Muscle of back (tissue), 11 donors: ENCODE measurements around the gene CYP2A7. TPM values are rescaled to one million over a fixed set of nuclear protein-coding genes. Genes with fewer than 3 reads are reported as not detected.
A peak's percentile ranks its signal among the peaks of the same experiment; 100 is the strongest.
"Not testable (repeated sequence)": the region's sequence is repeated elsewhere in the genome, so short reads cannot be mapped to it uniquely, and the experiment has no call there.

Experiments
- DNase-seq, 3 donors: peaks; one replicate each; pipeline versions ENCODE4 v3.0.0 to v3.0.0-alpha.2; 2013
- polyA plus RNA-seq, 10 donors: library from polyadenylated mRNA; unstranded; fragments of 120-200 nt; gene quantifications; one replicate each; pipeline ENCODE4 v1.2.1, GENCODE V29; 2013; ENCODE audit not compliant: insufficient read length in 10 of 10

Gene CYP2A7
- polyA plus RNA-seq, 10 donors = not detected

DNA sequence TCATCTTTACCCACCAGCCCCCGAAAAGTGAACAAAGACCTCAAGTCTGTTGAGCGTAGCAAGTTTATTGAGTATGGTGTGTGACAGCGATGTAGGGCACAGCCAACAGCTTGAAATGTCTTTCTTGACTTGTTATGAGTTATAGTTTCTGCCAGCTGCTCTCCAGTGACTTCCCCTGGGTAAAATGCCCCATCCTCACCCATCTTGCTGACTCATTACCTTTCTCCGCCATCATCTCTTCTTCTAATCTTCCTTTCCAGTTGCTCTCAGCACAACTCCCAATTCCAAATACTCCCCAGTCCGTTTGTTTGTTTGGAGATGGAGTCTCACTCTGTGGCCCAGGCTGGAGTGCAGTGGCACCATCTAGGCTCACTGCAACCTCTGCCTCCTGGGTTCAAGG lies 18.5 kb upstream of the CYP2A7 start:
- not testable (repeated sequence) for DNase-seq

DNA sequence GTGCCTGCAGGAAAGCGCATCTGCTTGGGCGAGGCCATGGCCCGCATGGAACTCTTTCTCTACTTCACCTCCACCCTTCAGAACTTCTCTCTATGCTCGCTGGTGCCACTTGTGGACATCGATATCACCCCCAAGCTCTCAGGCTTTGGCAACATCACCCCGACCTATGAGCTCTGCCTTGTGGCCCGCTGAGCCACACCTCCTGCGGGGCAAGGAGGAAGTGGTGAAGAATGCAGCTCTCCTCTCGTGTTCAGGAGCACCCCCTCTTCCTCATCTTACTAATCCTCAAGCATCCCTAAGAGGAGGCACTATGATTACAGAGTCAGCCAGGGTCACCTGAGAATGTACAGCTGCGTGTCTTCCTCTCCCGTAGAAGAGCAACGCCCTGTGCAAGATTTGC lies 17.9 kb upstream of the CYP2A7 start:
- not testable (repeated sequence) for DNase-seq

GRCh38 chr19:40896843-40897789 lies 15.1 kb upstream of the CYP2A7 start:
- DNase-seq = not testable (repeated sequence)

GRCh38 chr19:40896418-40896796 lies 14.4 kb upstream of the CYP2A7 start:
- DNase-seq = no peak

GRCh38 chr19:40893112-40893511 lies 11.1 kb upstream of the CYP2A7 start:
- DNase-seq = no peak

DNA sequence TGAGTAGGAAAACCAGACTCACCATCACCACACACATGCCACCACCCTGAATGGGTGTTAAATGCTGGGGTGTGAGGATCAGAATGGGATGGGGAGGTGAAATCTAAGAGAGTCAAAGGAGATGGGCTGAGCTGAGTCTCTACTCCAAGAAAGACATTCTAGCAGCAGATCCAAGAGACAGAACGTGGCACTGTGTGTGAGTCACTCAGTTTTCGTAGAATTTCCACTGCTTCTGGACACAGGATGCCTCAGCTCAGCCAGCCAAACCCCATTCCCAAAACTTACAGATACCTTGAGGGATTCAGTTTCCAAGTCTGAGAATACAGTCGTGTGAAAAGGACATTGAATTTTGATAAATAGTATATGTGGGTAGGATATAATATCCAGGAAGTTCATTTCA lies 7.3 kb upstream of the CYP2A7 start:
- no peak for DNase-seq

DNA sequence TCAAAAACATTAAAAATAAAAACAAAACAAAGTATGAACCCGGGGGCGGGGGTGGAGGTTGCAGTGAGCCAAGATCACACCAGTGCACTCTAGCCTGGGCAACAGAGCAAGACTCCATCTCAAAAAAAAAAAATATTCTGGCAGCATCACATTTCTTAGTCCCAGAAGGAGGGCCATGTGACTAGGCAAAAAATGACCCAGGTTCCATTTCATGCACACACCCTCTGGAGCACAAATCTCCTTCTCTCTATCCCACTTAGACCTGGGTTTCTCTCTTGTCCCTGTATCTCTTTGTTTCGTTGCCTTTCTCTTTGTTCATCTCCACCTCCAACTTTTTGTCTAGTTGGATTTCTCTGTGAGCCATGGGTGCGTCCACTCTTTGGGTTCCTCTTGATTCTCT lies 6.2 kb upstream of the CYP2A7 start:
- DNase-seq = no peak

DNA sequence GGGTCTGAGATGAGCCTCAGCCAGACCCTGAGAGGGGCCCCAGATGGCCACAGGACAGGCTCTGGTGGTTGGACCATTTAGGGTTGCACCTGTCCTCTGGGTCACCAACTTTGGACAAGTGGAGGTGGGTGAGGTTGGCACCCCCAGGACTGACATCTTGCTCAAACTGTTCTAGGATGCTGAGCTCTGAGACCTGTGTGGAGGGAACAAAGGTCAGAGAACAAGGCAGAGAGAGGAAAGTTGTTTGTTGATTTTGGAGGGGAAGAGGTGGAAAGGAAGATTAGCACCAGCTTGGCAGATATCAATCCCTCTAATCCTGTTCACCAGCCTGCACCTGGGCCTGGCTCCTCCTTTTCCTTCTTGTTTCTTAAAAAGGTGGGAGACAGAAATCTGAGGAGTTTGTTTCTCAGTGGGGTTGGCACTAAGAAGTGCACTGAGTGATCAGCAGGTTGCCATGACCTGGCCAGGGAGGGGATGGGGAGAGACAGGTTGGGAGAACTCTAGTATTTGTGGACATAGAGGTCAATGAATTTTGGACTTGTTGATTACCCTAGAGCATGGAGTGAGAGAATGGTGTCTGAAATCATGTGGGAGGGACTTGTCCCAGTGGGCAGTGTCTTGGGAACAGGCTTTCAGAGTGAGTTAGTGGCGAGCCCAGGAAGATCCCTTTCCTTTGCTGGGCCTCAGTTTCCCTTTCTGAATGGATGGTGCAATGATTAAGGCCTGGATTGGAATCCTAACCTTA lies 2.3 kb upstream of the CYP2A7 start:
- DNase-seq = not testable (repeated sequence)

DNA sequence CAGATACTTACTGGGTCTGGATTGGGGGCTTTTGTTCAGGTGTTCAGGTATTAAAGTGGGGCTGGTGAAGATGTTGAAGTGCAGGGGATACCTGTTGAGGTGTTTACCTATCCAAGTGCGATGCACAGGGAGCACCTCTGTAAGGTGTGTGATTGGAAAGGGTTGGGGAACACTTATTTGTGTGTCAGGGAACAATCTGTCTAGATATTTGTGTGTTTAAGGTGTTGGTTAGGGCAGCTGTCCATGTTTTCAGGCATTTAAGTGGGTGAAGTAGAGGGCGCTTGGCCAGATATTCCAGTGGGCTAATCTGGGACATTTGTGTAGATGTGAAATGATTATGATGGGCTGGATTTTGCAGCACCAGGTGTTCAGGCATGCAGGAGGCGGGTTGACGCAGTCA lies 2.7 kb downstream of the CYP2A7 start:
- not testable (repeated sequence) for DNase-seq

GRCh38 chr19:40875526-40875951 lies 6.5 kb downstream of the CYP2A7 start:
- peak in 1 of 3 donors; percentile 6 for DNase-seq

DNA sequence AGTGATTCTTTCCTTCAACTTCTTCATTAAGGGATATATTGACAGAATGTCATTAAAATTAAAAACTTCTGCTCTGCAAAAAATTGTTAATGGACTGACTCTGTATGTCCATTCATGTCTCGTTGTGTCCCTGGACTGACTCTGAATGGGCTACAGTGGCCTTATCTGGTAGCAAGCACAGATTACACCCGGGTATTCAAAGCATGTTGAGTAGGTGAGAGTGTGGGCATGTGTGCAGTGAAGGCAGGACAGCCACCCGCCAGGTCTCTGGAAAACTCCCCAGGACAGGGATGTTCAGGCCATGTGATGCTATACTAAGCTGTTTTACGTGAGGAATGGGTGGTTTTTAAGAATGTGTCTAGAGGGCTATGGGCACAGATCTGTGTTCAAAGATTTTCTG lies 7.2 kb downstream of the CYP2A7 start:
- not testable (repeated sequence) for DNase-seq

- DNase-seq = not testable (repeated sequence)
Measured at GRCh38 chr19:40873873-40874272, 8.2 kb downstream of the CYP2A7 start.

DNA sequence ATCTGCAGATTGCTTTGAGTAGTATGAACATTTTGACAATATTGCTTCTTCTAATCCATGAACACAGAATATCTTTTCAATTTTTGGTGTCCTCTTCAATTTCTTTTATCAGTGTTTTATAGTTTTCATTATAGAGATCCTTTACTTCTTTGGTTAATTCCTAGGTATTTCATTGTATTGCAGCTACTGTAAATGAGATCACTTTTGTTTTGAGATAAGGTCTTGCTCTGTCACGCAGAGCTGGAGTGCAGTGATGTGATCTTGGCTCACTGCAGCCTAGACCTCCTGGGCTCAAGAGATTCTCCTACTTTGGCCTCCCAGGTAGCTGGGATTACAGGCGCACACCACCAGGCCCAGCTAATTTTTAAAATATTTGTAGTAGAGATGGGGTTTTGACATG lies 9.8 kb downstream of the CYP2A7 start:
- no peak for DNase-seq

GRCh38 chr19:40867701-40868100 lies 14.3 kb downstream of the CYP2A7 start:
- no peak for DNase-seq

DNA sequence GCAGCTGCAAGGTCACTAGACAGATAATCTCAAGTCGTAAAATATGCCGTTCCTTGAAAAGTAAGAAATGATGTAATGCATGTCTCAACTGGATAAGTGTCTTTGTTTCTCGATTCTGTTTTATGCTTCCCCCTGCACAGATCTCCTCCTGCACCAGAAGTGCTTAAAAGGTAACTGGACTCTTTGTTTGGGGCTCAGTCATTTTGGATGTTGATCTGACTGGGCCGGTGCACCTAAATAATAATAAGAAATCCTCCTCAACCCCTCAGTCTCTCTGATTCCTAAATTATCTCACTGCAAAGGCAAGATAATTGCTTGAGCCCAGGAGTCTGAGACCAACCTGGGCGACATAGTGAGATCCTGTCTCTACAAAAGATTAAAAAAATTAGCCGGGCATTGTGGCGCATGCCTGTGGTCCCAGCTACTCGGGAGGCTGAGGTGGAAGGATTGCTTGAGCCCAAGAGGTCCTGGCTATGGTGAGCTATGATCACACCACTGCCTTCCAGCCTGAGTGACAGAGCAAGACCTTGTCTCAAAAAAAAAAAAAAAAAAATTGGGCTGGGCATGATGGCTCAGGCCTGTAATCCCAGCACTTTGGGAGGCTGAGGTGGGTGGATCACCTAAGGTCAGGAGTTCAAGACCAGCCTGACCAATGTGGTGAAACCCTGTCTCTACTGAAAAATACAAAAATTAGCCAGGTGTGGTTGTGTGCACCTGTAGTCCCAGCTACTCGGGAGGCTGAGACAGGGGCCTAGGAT lies 17.1 kb downstream of the CYP2A7 start:
- DNase-seq = peak in 1 of 3 donors; percentile 5

DNA sequence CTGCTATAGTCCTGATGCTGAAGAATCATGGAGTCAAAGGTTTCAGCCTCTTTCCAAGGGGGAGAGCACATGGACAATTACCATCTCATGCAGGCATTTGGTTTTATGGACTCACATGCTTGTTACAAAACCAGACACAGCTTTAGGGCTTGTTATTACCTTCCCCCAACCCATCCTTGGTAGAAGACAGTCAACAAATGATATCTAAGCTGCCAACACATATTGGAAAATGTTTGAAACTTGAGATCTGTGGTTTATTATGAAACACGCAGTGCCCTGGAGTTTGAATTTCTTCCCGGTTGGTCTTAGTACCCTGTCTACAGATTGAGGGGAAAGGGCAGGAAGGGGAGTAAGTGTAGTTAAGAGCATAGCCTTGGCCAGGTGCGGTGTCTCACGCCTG lies 19.2 kb downstream of the CYP2A7 start:
- no peak for DNase-seq

- no peak for DNase-seq
Measured at GRCh38 chr19:40862333-40862732, 19.7 kb downstream of the CYP2A7 start.

DNA sequence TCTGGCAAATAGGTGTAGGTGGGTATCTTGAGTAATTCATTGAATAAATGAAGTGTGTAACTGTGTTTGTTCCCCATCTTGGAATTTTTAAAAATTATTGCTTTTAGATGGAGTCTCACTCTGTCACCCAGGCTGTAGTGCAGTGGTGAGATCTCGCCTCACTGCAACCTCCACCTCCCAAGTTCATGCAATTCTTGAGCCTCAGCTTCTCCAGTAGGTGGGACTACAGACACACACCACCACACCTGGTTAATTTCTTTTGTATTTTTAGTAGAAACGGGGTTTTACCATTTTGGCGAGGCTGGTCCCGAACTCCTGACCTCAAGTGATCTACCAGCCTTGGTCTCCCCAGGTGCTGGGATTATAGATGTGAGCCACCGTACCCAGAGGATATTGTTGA lies 23.9 kb downstream of the CYP2A7 start:
- DNase-seq = no peak

DNA sequence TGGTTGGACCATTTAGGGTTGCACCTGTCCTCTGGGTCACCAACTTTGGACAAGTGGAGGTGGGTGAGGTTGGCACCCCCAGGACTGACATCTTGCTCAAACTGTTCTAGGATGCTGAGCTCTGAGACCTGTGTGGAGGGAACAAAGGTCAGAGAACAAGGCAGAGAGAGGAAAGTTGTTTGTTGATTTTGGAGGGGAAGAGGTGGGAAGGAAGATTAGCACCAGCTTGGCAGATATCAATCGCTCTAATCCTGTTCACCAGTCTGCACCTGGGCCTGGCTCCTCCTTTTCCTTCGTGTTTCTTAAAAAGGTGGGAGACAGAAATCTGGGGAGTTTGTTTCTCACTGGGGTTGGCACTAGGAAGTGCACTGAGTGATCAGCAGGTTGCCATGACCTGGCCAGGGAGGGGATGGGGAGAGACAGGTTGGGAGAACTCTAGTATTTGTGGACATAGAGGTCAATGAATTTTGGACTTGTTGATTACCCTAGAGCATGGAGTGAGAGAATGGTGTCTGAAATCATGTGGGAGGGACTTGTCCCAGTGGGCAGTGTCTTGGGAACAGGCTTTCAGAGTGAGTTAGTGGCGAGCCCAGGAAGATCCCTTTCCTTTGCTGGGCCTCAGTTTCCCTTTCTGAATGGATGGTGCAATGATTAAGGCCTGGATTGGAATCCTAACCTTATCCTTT lies 29.4 kb downstream of the CYP2A7 start:
- not testable (repeated sequence) for DNase-seq

GRCh38 chr19:40850277-40850676 lies 31.8 kb downstream of the CYP2A7 start, which contains the start of gene CYP2A6:
TSS of gene CYP2A6 (minus strand) at chr19:40850447. CDS start at chr19:40850426, 21 bp downstream.
- not testable (repeated sequence) for DNase-seq

GRCh38 chr19:40846722-40847121 lies 35.3 kb downstream of the CYP2A7 start:
- not testable (repeated sequence) for DNase-seq
